GM12878 (cell line): Measurements from ENCODE around the gene PFKM. TPM values are rescaled to one million over a fixed set of nuclear protein-coding genes. Genes with fewer than 3 reads are reported as not detected.

Experiments
- CUX1 ChIP-seq: IDR thresholded peaks from 2 replicates; pipeline ENCODE4 v1.6.1; 2012; ENCODE audit warnings: improper control_type of control experiment, low read depth, low read length; ENCODE audit not compliant: insufficient replicate concordance
- HSF1 ChIP-seq: fragments of 150-350 bp; IDR thresholded peaks from 2 replicates; pipeline ENCODE4 v1.6.1; 2014; ENCODE audit warnings: mild to moderate bottlenecking, low read depth, low read length
- POLR2AphosphoS2 ChIP-seq: IDR thresholded peaks from 2 replicates; pipeline ENCODE4 v1.6.1; 2011; ENCODE audit warnings: low read depth, mild to moderate bottlenecking, low read length, improper control_type of control experiment, moderate library complexity
- ZBTB40 ChIP-seq: fragments of 450-650 bp; IDR thresholded peaks from 2 replicates; pipeline ENCODE4 v1.6.1; 2016; ENCODE audit warnings: mild to moderate bottlenecking, moderate library complexity, borderline replicate concordance
- ZNF207 ChIP-seq: fragments of 450-650 bp; IDR thresholded peaks from 2 replicates; pipeline ENCODE4 v1.6.1; 2014; ENCODE audit warnings: antibody characterized with exemption, mild to moderate bottlenecking, borderline replicate concordance
- ZSCAN29 ChIP-seq: fragments of 450-650 bp; IDR thresholded peaks from 2 replicates; pipeline ENCODE4 v1.6.1; 2017; ENCODE audit warnings: mild to moderate bottlenecking, moderate library complexity
- polyA plus RNA-seq, 11 experiments: library from polyadenylated mRNA; depleted of rRNA in 4 of 11; unstranded in 6 of 11; stranded (reverse) in 5 of 11; fragments of >200 nt; fragmentation: Nextera tagmentation in 4 of 11; fragmentation: Illumina TruSeq in 1 of 11; extraction: Ambion mirVana in 4 of 11; extraction: Trizol in 1 of 11; gene quantifications; 1 replicate in 1 of 11; 2 replicates in 10 of 11; pipeline versions ENCODE4 v1.2.1 to v1.2.3, GENCODE V29; 2011 to 2016; ENCODE audit warnings: inconsistent platforms in 2 of 11, missing spikeins in 2 of 11, low read depth in 1 of 11
- total RNA-seq, 4 experiments: library from RNA; depleted of rRNA in 3 of 4; stranded (reverse); fragments of >200 nt in 3 of 4; fragmentation: Illumina TruSeq in 1 of 4; extraction: Trizol in 1 of 4; gene quantifications; 2 replicates each; pipeline versions ENCODE4 v1.2.1 to v1.2.3, GENCODE V29; 2013 to 2021

PFKM gene
- total and polyA plus RNA-seq, 10 of the 15 experiments (the other 5 are each of a cell fraction or from before 2014, with no cell fraction given) = 27.6 to 80.0 (median 55.8) TPM

- no peak for TF ChIP-seq ZBTB40
- no peak for TF ChIP-seq ZNF207
- no peak for TF ChIP-seq HSF1
- no peak for TF ChIP-seq POLR2AphosphoS2
- no peak for TF ChIP-seq ZSCAN29
- TF ChIP-seq CUX1 = no peak
Observed at GRCh38 chr12:48164451-48164850, 45.3 kb downstream of the PFKM start (continued).
